Trophoblast cell (in vitro differentiated cells and primary cell): ENCODE measurements around the gene BZW2.

Source experiments
- DNase-seq, 2 donors: peaks; one replicate each; pipeline ENCODE4 v3.0.0-alpha.2; 2016
- H2AFZ ChIP-seq: 2 replicates; pipeline ENCODE4 v1.6.1; 2013; ENCODE audit warnings: low read length, moderate library complexity, mild to moderate bottlenecking; ENCODE audit not compliant: insufficient read depth, poor library complexity
- H2AK5ac ChIP-seq: 2 replicates; pipeline ENCODE4 v1.6.1; 2013; ENCODE audit warnings: mild to moderate bottlenecking, low read length
- H2BK120ac ChIP-seq: 2 replicates; pipeline ENCODE4 v1.6.1; 2013; ENCODE audit warnings: low read length, mild to moderate bottlenecking, moderate library complexity; ENCODE audit not compliant: insufficient read depth, poor library complexity
- H2BK12ac ChIP-seq: 2 replicates; pipeline ENCODE4 v1.6.1; 2013; ENCODE audit warnings: mild to moderate bottlenecking, low read length, moderate library complexity
- H2BK5ac ChIP-seq: 2 replicates; pipeline ENCODE4 v1.6.1; 2013; ENCODE audit warnings: low read length, low read depth, moderate library complexity, mild to moderate bottlenecking; ENCODE audit not compliant: poor library complexity
- H3K14ac ChIP-seq: 2 replicates; pipeline ENCODE4 v1.6.1; 2013; ENCODE audit warnings: mild to moderate bottlenecking, low read length
- H3K18ac ChIP-seq: 2 replicates; pipeline ENCODE4 v1.6.1; 2013; ENCODE audit warnings: mild to moderate bottlenecking, low read length
- H3K23ac ChIP-seq: 2 replicates; pipeline ENCODE4 v1.6.1; 2013; ENCODE audit warnings: low read length
- H3K27ac ChIP-seq: 2 replicates; pipeline ENCODE4 v1.5.1; 2013; ENCODE audit warnings: low read depth, mild to moderate bottlenecking, inconsistent platforms, low read length, moderate library complexity
- H3K27me3 ChIP-seq: 2 replicates; pipeline ENCODE4 v1.6.1; 2013; ENCODE audit warnings: inconsistent platforms, mild to moderate bottlenecking, low read length, moderate library complexity; ENCODE audit not compliant: insufficient read depth
- H3K36me3 ChIP-seq, 2 experiments: 1 replicate in 1 of 2; 2 replicates in 1 of 2; pipeline ENCODE4 v1.6.1; 2013; ENCODE audit warnings: low read length in 2 of 2, mild to moderate bottlenecking in 2 of 2, moderate library complexity in 1 of 2; ENCODE audit not compliant: insufficient read depth in 2 of 2, control insufficient read depth in 1 of 2
- H3K4ac ChIP-seq: 2 replicates; pipeline ENCODE4 v1.6.1; 2013; ENCODE audit warnings: low read depth, mild to moderate bottlenecking, low read length, moderate library complexity
- H3K4me1 ChIP-seq, 2 experiments: 1 replicate in 1 of 2; 2 replicates in 1 of 2; pipeline ENCODE4 v1.6.1; 2013; ENCODE audit warnings: low read length in 2 of 2, mild to moderate bottlenecking in 2 of 2, moderate library complexity in 1 of 2; ENCODE audit not compliant: insufficient read depth in 2 of 2, control insufficient read depth in 1 of 2
- H3K4me2 ChIP-seq: 2 replicates; pipeline ENCODE4 v1.6.1; 2013; ENCODE audit warnings: inconsistent platforms, mild to moderate bottlenecking, low read length, moderate library complexity
- H3K4me3 ChIP-seq: 2 replicates; pipeline ENCODE4 v1.5.1; 2013; ENCODE audit warnings: mild to moderate bottlenecking, low read depth, low read length, inconsistent platforms
- H3K79me1 ChIP-seq: one replicate; pipeline ENCODE4 v1.6.1; 2013; ENCODE audit warnings: low read length
- H3K79me2 ChIP-seq: 2 replicates; pipeline ENCODE4 v1.6.1; 2013; ENCODE audit warnings: low read length, mild to moderate bottlenecking; ENCODE audit not compliant: control insufficient read depth, insufficient read depth, poor library complexity
- H3K9ac ChIP-seq: 2 replicates; pipeline ENCODE4 v1.6.1; 2013; ENCODE audit warnings: mild to moderate bottlenecking, low read length
- H3K9me3 ChIP-seq: 2 replicates; pipeline ENCODE4 v1.6.1; 2013; ENCODE audit warnings: low read depth, mild to moderate bottlenecking, control low read depth, inconsistent platforms, low read length; ENCODE audit not compliant: insufficient read depth
- H4K12ac ChIP-seq: 2 replicates; pipeline ENCODE4 v1.6.1; 2013; ENCODE audit warnings: low read depth, mild to moderate bottlenecking, low read length, moderate library complexity
- H4K8ac ChIP-seq: 2 replicates; pipeline ENCODE4 v1.6.1; 2013; ENCODE audit warnings: low read depth, mild to moderate bottlenecking, low read length, moderate library complexity
- H4K91ac ChIP-seq: one replicate; pipeline ENCODE4 v1.6.1; 2013; ENCODE audit warnings: low read depth, mild to moderate bottlenecking, low read length, moderate library complexity
- WGBS: extraction: QIAGEN DNeasy Blood & Tissue Kit; methylation state at CpG from one replicate; pipeline ENCODE4 v1.1.7; 2013; ENCODE audit warnings: missing lambda C conversion rate; ENCODE audit not compliant: insufficient read length, insufficient coverage; ENCODE audit errors: extremely low coverage; 5-methylcytosine and 5-hydroxymethylcytosine counted together

The BZW2 gene

DNA sequence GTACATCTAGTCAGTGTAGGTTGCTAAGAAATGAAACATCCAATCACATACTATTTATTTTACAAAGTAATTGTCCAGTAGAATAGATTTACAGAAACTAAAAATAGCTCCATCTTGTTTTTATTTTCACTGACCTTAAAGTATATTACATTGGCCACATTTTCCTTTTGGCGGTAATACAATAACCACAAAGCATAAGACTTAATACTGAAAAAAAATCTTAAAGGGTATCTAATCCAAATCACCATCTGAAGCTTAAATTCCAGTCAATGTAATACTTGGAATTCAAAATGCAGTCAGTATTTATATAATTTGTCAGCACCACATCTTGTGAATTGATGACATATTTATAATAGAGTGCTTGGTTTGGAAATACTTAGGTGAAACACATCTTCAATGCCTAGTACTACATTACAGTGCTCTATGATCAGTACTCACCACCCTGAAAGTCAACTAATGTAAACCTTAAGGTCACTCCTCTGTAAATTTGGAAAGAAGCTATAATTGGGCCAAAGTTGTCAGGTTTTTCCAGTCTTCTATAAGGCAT, 9.4 kb upstream of the BZW2 start:
- no CpG with 5 or more reads among the region's 1 CpG for WGBS
- Histone ChIP-seq H4K12ac (no peak overlapping the region), H3K4me1 (no peaks in the 10 kb centered on the region), H3K23ac (no peak overlapping the region), H2BK5ac (no peak overlapping the region), H3K4me2 (no peak overlapping the region), H3K27me3 (no peaks in the 10 kb centered on the region), H3K18ac (no peak overlapping the region), H4K8ac (no peak overlapping the region), H3K9me3 (no peaks in the 10 kb centered on the region), H3K27ac (no peak overlapping the region), H4K91ac (no peak overlapping the region), H2BK12ac (no peak overlapping the region), H3K4ac (no peak overlapping the region), H3K79me1 (no peaks in the 10 kb centered on the region), H2AK5ac (no peak overlapping the region), H3K36me3 (peaks cover 5% of the 10 kb centered on the region in 2 experiments), H2BK120ac (no peak overlapping the region), H3K9ac (no peak overlapping the region), H3K14ac (no peak overlapping the region), H3K79me2 (no peaks in the 10 kb centered on the region), H3K4me3 (no peak overlapping the region), H2AFZ (no peak overlapping the region)
- DNase-seq, result no peak

GRCh38 chr7:16637379-16637778, 8.6 kb upstream of the BZW2 start:
- H2AFZ ChIP-seq, result no peak overlapping the region
- H3K18ac ChIP-seq, result no peak overlapping the region
- WGBS, result no CpG with 5 or more reads among the region's 5 CpGs
- no peak for DNase-seq
- H4K12ac ChIP-seq, result no peak overlapping the region
- H3K4me2 ChIP-seq, result no peak overlapping the region
- H3K27ac ChIP-seq, result no peak overlapping the region
- no peak overlapping the region for H3K9ac ChIP-seq
- no peaks in the 10 kb centered on the region for H3K27me3 ChIP-seq
- H2BK5ac ChIP-seq, result no peak overlapping the region
- no peak overlapping the region for H4K91ac ChIP-seq
- H3K36me3 ChIP-seq, result peaks cover 5% of the 10 kb centered on the region in 2 experiments
- no peak overlapping the region for H2BK12ac ChIP-seq
- H4K8ac ChIP-seq, result no peak overlapping the region
- H3K14ac ChIP-seq, result no peak overlapping the region
- H3K79me2 ChIP-seq, result no peaks in the 10 kb centered on the region
- no peaks in the 10 kb centered on the region for H3K9me3 ChIP-seq
- no peaks in the 10 kb centered on the region for H3K79me1 ChIP-seq
- H3K23ac ChIP-seq, result no peak overlapping the region
- H3K4ac ChIP-seq, result no peak overlapping the region
- H2AK5ac ChIP-seq, result no peak overlapping the region
- H3K4me3 ChIP-seq, result no peak overlapping the region
- H2BK120ac ChIP-seq, result no peak overlapping the region
- H3K4me1 ChIP-seq, result no peaks in the 10 kb centered on the region

- H4K8ac ChIP-seq, result no peak overlapping the region
- H3K9me3 ChIP-seq, result no peaks in the 10 kb centered on the region
- no peak overlapping the region for H2AFZ ChIP-seq
- H3K4me3 ChIP-seq, result no peak overlapping the region
- H3K27ac ChIP-seq, result no peak overlapping the region
- no peak overlapping the region for H2BK5ac ChIP-seq
- no peak for DNase-seq
- no peak overlapping the region for H2BK12ac ChIP-seq
- no CpG with 5 or more reads among the region's 7 CpGs for WGBS
- H3K27me3 ChIP-seq, result no peaks in the 10 kb centered on the region
- H3K36me3 ChIP-seq, result peaks cover 5% of the 10 kb centered on the region in 2 experiments
- H4K12ac ChIP-seq, result no peak overlapping the region
- no peak overlapping the region for H3K18ac ChIP-seq
- no peak overlapping the region for H3K9ac ChIP-seq
- no peak overlapping the region for H2AK5ac ChIP-seq
- H3K4ac ChIP-seq, result no peak overlapping the region
- H3K23ac ChIP-seq, result no peak overlapping the region
- H3K4me2 ChIP-seq, result no peak overlapping the region
- H3K79me1 ChIP-seq, result no peaks in the 10 kb centered on the region
- H3K14ac ChIP-seq, result no peak overlapping the region
- no peak overlapping the region for H4K91ac ChIP-seq
- H2BK120ac ChIP-seq, result no peak overlapping the region
- peaks cover 0 to 2% of the 10 kb centered on the region in 2 experiments for H3K4me1 ChIP-seq
- H3K79me2 ChIP-seq, result no peaks in the 10 kb centered on the region
These were observed 7.4 kb upstream of the BZW2 start for GRCh38 chr7:16638282-16639280.

- no peak overlapping the region for H2AFZ ChIP-seq
- peaks cover 20% of the 10 kb centered on the region for H3K79me2 ChIP-seq
- H3K4me3 ChIP-seq, result no peak overlapping the region
- no peak for DNase-seq
- no peak overlapping the region for H2BK5ac ChIP-seq
- H3K4me2 ChIP-seq, result peak overlapping the region; percentile 91
- H2BK120ac ChIP-seq, result no peak overlapping the region
- no peak overlapping the region for H4K8ac ChIP-seq
- H3K14ac ChIP-seq, result no peak overlapping the region
- peaks cover 18% of the 10 kb centered on the region for H3K79me1 ChIP-seq
- H4K12ac ChIP-seq, result no peak overlapping the region
- peak overlapping the region; percentile 53 for H3K4ac ChIP-seq
- H2BK12ac ChIP-seq, result no peak overlapping the region
- H2AK5ac ChIP-seq, result no peak overlapping the region
- H3K27me3 ChIP-seq, result no peaks in the 10 kb centered on the region
- no peak overlapping the region for H3K27ac ChIP-seq
- H3K9me3 ChIP-seq, result peaks cover 1% of the 10 kb centered on the region
- H3K4me1 ChIP-seq, result peaks cover 2 to 10% of the 10 kb centered on the region in 2 experiments
- H4K91ac ChIP-seq, result no peak overlapping the region
- no peak overlapping the region for H3K18ac ChIP-seq
- no CpG with 5 or more reads among the region's 4 CpGs for WGBS
- H3K9ac ChIP-seq, result no peak overlapping the region
- no peaks in the 10 kb centered on the region for H3K36me3 ChIP-seq
- H3K23ac ChIP-seq, result no peak overlapping the region
These were observed 1.8 kb upstream of the BZW2 start for GRCh38 chr7:16644157-16644556.
